IgD-negative memory B cell (primary cell): ENCODE results near the gene NFATC2IP. TPM values are rescaled to one million over a fixed set of nuclear protein-coding genes. Genes with fewer than 3 reads are reported as not detected.
A peak's percentile ranks its signal among the peaks of the same experiment; 100 is the strongest.
"Not testable (repeated sequence)": the region's sequence is repeated elsewhere in the genome, so short reads cannot be mapped to it uniquely, and the experiment has no call there.

Source experiments
- H3K27ac Mint-ChIP-seq, 3 donors: one replicate each; pipeline ENCODE4 v1.8.0; 2020 to 2022; ENCODE audit warnings: mild to moderate bottlenecking in 3 of 3, mixed read lengths in 3 of 3, moderate library complexity in 1 of 3
- H3K27me3 Mint-ChIP-seq: one replicate; pipeline ENCODE4 v1.8.0; 2021; ENCODE audit warnings: mixed read lengths
- H3K36me3 Mint-ChIP-seq: one replicate; pipeline ENCODE4 v1.8.0; 2020; ENCODE audit warnings: mild to moderate bottlenecking, mixed read lengths
- H3K4me1 Mint-ChIP-seq, 3 donors: one replicate each; pipeline ENCODE4 v1.8.0; 2020 to 2022; ENCODE audit warnings: mixed read lengths in 3 of 3, mild to moderate bottlenecking in 1 of 3
- H3K4me3 Mint-ChIP-seq, 4 donors: one replicate each; pipeline ENCODE4 v1.8.0; 2020 to 2022; ENCODE audit warnings: mild to moderate bottlenecking in 4 of 4, mixed read lengths in 4 of 4, moderate library complexity in 3 of 4
- H3K9me3 Mint-ChIP-seq, 3 donors: one replicate each; pipeline ENCODE4 v1.8.0; 2020 to 2021; ENCODE audit warnings: mixed read lengths in 3 of 3, mild to moderate bottlenecking in 1 of 3
- polyA plus RNA-seq: library from polyadenylated mRNA; unstranded; fragments of 300-500 nt; fragmentation: Illumina TruSeq; gene quantifications from one replicate; pipeline ENCODE4 v1.2.3, GENCODE V29; 2021

NFATC2IP gene
- polyA plus RNA-seq, 1 donor from 2014 or later = 29.6 TPM

DNA sequence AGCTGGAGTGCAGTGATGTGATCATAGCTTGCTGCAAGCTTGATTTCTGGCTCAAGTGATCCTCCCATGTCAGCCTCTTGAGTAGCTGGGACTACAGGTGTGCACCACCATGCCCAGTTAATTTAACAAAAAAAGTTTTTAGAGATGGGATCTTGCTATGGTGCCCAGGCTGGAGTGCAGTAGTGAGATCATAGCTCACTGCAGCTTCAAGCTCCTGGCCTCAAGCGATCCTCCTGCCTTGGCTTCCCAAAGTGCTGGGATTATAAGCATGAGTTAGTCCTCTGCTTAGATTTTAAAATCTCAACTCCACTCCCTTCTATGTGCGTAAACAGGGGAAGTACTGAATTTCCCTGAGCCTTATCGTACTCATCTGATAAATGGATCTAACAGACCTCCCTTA lies 32.0 kb upstream of the NFATC2IP start:
- H3K4me1 Mint-ChIP-seq = peaks cover 15 to 25% (median 20%) of the 10 kb centered on the region in 3 donors
- H3K36me3 Mint-ChIP-seq = peaks cover 3% of the 10 kb centered on the region
- no peak overlapping the region for H3K4me3 Mint-ChIP-seq
- no peaks in the 10 kb centered on the region for H3K27me3 Mint-ChIP-seq
- H3K9me3 Mint-ChIP-seq = no peaks in the 10 kb centered on the region
- H3K27ac Mint-ChIP-seq = no peak overlapping the region

DNA sequence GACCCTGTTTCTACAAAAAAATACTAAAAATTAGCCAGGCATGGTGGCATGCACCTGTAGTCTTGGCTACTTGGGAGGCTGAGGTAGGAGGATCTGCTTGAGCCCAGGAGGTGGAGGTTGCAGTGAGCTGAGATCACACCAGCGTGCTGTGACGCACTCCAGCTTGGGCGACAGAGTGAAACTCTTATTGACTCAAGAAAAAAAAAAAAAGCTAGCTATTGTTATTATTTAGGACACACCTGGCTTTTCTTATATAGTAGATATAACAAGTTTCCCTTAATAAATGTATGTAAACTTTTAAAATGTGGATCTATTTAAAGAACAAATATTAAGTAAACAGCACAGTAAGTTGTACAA lies 27.5 kb upstream of the NFATC2IP start:
- Mint-ChIP-seq H3K9me3 (no peaks in the 10 kb centered on the region), H3K4me1 (peaks cover 25 to 29% (median 25%) of the 10 kb centered on the region in 3 donors), H3K36me3 (no peaks in the 10 kb centered on the region), H3K4me3 (peak overlapping the region; percentile 91 to 98 (median 96)), H3K27me3 (no peaks in the 10 kb centered on the region), H3K27ac (peak overlapping the region; percentile 88 to 96 (median 95))

DNA sequence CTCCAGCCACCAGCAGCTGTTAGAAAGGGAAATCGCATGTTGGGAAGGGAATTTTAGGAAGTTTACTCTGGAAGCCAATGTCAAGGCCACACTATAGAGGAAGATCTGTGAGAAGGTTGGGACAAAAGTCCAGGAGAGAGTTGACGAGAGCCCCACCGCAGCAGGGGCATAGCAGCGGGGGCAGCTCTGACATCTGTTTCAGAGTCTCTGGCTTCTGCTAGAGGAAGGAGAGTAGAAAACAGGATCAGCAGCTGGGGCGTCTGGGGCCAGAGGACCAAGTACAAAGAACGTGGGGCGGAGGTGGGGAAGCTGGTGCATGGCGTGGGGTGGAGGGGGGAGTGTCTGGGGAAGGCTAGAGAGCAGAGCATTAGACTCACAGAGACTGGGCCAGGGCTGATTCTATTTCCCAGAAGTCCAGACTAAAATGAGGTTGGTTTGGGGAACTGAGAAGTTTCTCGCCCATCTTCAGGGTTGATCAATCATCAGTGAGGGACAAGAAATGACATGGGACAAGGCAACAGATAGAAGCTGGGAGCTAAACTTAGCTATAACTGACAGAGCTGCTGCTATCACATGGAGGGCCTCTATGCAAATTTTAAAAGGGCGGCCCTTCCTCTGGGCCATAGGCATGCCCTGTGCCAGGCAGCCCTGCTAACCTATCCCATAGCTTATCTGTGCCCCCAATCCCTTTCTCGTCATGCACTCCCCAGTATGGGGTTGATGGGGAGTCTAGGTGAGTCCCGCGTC lies 26.9 kb upstream of the NFATC2IP start:
- peak overlapping the region; percentile 88 to 96 (median 95) for H3K27ac Mint-ChIP-seq

DNA sequence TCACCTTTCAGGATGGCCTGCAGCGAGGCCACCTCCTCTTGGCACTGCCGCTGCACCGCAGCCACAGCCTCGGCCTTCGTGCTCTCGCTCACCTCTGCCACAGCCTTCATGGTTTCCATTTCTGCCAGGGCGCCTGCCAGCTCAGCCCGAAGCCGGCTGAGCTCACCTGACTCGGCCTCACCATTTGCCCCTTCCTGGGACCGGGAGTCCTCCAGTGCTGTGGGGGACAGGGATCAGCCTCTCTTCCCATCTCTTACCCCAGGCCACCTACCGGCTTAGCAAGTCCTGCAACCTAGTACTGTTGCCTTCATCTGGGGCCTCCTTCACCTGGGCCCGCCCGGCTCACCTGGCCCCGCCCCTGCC lies 26.4 kb upstream of the NFATC2IP start:
- H3K9me3 Mint-ChIP-seq = no peaks in the 10 kb centered on the region
- peaks cover 25 to 30% (median 29%) of the 10 kb centered on the region in 3 donors for H3K4me1 Mint-ChIP-seq
- H3K4me3 Mint-ChIP-seq = peak overlapping the region; percentile 91 to 98 (median 96)

More for the DNA sequence above, 26.9 kb upstream of the NFATC2IP start:
- Mint-ChIP-seq H3K27me3 (no peaks in the 10 kb centered on the region), H3K4me3 (peak overlapping the region; percentile 91 to 98 (median 96)), H3K9me3 (no peaks in the 10 kb centered on the region), H3K36me3 (no peaks in the 10 kb centered on the region), H3K4me1 (peaks cover 25 to 30% (median 26%) of the 10 kb centered on the region in 3 donors)

DNA sequence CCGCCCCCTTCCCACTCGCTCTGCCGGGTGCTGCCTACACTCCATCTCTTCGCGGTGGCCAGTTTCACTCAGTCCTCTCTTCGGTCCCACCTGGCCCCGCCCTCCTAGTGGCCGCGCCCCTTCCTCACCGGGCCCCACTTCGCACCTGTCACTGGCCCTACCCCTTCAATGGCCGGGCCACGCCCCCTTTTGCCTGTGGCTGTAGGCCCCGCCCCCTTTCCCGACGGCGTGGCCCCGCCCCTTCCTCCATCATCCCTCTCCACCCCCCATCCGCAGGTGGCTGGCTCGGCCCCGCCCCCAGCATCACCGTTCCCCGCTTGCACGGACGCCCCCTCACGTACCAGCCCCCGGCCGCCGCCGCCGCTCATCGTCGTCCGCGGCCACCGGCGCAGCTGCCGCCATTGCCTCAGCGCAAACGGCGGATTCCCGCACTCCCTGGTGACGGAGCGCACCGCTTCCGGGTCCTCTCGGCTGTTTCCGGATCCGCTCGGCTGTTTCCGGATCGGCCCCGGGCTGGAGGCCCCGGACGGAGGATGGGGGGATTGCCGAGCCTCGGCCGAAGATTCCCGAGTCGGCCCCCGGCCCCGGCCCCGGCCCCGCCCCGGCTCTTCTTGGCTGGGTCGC lies 25.9 kb upstream of the NFATC2IP start, which contains the start of gene RABEP2:
TSS of gene RABEP2 (minus strand) at position 477 of the 624 bp plus-strand sequence. CDS start at position 402, 75 bp downstream.
- no peaks in the 10 kb centered on the region for H3K27me3 Mint-ChIP-seq
- peaks cover 25 to 31% (median 29%) of the 10 kb centered on the region in 3 donors for H3K4me1 Mint-ChIP-seq
- peak within 1 kb of the TSS; percentile 88 to 98 (median 95) for H3K27ac Mint-ChIP-seq
- H3K9me3 Mint-ChIP-seq = no peaks in the 10 kb centered on the region
- peak within 1 kb of the TSS; percentile 91 to 98 (median 96) for H3K4me3 Mint-ChIP-seq
- H3K36me3 Mint-ChIP-seq = no peaks in the 10 kb centered on the region

More for the DNA sequence above, 26.4 kb upstream of the NFATC2IP start:
- Mint-ChIP-seq H3K27me3 (no peaks in the 10 kb centered on the region), H3K27ac (peak overlapping the region; percentile 88 to 96 (median 95)), H3K36me3 (no peaks in the 10 kb centered on the region)

DNA sequence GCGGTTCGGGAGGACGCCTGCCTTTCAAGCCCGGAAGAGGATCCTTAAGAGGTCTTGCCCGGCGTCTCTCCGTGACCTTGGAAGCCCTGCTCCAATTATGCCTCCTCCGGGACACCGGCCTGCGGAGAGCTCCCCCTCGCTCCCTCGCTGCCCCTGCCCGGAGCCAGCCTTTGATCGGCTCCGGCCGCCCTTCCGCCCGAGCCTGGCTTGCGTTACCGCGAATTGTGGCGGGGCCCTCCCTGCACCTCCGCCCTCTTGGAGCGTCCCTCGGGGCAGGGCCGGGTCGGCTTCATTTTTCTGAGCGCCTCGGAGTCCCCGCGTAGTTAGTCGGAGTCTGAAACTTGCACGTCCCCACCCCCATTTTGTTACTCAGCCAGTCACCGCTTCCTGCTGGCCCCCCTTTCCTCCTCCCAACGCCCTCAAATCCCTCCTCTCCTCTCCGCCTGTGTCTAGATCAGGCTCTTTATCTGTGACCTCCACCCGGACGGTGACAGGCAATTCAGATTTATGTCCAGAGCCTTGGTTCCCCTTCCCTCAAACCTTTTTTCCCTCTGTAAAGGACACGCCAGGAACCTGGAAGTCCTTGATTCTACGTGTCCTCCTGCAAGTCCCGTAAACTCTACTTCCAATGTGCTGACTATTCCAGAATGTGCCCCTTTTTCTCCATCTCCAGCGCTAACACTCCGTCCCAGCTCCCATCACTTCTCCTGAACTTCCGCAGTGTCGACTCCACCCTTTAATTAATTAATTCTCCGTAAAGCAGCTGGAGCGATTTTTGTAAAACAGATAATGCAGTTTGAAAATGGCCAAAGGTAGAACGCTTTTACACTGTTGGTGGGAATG lies 25.1 kb upstream of the NFATC2IP start:
- peaks cover 29 to 35% (median 32%) of the 10 kb centered on the region in 3 donors for H3K4me1 Mint-ChIP-seq
- peak overlapping the region; percentile 88 to 98 (median 95) for H3K27ac Mint-ChIP-seq
- peak overlapping the region; percentile 91 to 98 (median 96) for H3K4me3 Mint-ChIP-seq
- no peaks in the 10 kb centered on the region for H3K27me3 Mint-ChIP-seq
- no peaks in the 10 kb centered on the region for H3K9me3 Mint-ChIP-seq
- no peaks in the 10 kb centered on the region for H3K36me3 Mint-ChIP-seq

DNA sequence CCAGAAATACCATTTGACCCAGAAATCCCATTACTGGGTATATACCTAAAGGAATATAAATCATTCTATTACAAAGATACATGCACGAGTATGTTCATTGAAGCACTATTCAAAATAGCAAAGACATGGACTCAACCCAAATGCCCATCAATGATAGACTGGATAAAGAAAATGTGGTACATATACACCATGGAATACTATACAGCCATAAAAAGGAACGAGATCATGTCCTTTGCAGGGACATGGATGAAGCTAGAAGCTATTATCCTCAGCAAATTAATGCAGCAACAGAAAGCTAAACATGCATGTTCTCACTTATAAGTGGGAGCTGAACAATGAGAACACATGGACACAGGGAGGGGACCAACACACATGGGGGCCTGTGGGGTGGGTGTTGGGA lies 24.5 kb upstream of the NFATC2IP start:
- peaks cover 33 to 38% (median 35%) of the 10 kb centered on the region in 3 donors for H3K4me1 Mint-ChIP-seq
- H3K36me3 Mint-ChIP-seq, H3K27me3 Mint-ChIP-seq, H3K9me3 Mint-ChIP-seq: not testable (repeated sequence)
- peak overlapping the region; percentile 91 to 98 (median 96) for H3K4me3 Mint-ChIP-seq
- H3K27ac Mint-ChIP-seq = peak overlapping the region; percentile 13 to 98 (median 95)

DNA sequence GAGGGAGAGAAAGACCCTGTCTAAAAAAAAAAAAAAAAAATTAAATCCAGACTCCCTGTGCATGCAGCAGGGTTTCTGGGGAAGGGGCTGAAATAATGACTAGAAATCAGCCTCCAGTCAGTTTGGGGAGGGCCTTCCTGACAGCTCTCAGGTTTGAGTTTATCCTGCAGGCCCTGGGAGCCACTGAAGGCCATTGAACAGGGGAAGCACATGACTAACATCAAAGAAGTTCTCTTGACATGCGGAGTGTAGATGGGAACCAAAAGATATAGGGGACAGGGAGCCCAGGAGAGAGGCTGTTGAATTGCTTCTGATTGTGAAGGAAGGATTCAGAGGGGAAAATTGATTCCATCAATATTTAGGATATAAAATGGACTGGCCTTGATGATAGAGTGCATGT lies 22.9 kb upstream of the NFATC2IP start:
- Mint-ChIP-seq H3K27ac (peak overlapping the region in 2 of 3 donors; percentile 92 to 95), H3K4me3 (peak overlapping the region in 3 of 4 donors; percentile 21 to 72 (median 58)), H3K4me1 (peaks cover 32 to 42% (median 34%) of the 10 kb centered on the region in 3 donors)

DNA sequence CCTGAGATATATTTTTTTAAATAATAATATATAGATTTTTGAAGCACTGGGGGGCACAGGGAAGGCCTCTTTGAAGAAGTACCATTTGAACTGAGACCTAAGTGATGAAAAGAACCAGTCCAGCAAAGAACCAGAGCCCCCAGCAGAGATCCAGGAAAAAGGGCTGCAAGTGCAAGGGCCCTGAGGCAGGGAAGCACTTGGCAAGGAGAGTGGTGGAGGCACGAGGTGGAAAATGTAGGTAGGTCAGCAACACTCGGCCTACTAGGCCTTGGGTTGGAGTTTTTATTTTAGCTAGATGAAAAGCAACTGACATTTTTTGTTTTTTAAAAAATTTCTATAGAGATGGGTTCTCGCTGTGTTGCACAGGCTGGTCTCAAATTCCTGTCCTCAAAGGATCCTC lies 20.5 kb upstream of the NFATC2IP start:
- H3K36me3 Mint-ChIP-seq = peaks cover 5% of the 10 kb centered on the region
- no peaks in the 10 kb centered on the region for H3K9me3 Mint-ChIP-seq
- no peaks in the 10 kb centered on the region for H3K27me3 Mint-ChIP-seq
- H3K4me3 Mint-ChIP-seq = peak overlapping the region in 3 of 4 donors; percentile 93 to 99 (median 94)
- H3K27ac Mint-ChIP-seq = peak overlapping the region; percentile 45 to 97 (median 96)
- peaks cover 36 to 43% (median 37%) of the 10 kb centered on the region in 3 donors for H3K4me1 Mint-ChIP-seq

More for the DNA sequence above, 22.9 kb upstream of the NFATC2IP start:
- Mint-ChIP-seq H3K9me3 (no peaks in the 10 kb centered on the region), H3K36me3 (no peaks in the 10 kb centered on the region), H3K27me3 (no peaks in the 10 kb centered on the region)

DNA sequence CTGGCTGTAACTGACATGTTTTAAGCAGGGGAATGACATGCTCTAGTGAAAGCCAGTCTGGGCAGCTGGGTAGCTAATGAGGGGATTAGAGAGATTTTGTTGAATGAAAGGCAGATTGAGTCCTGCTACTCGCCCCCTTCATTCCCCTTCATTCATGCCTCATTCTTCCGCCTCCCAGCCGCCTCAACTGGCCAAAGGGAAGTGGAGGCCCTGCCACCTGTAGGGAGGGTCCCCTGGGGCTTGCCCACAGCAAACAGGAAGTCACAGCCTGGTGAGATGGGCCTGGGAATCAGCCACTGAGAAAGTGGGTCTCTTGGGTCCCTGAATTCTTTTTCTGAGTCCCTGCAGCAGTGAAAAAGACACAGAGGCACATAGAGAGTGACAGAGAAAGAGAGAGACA lies 20.1 kb upstream of the NFATC2IP start:
- H3K4me3 Mint-ChIP-seq = peak overlapping the region; percentile 93 to 99 (median 94)
- H3K4me1 Mint-ChIP-seq = peaks cover 40 to 43% (median 41%) of the 10 kb centered on the region in 3 donors
- peak overlapping the region; percentile 45 to 97 (median 96) for H3K27ac Mint-ChIP-seq
- H3K36me3 Mint-ChIP-seq = peaks cover 10% of the 10 kb centered on the region
- no peaks in the 10 kb centered on the region for H3K27me3 Mint-ChIP-seq
- no peaks in the 10 kb centered on the region for H3K9me3 Mint-ChIP-seq

DNA sequence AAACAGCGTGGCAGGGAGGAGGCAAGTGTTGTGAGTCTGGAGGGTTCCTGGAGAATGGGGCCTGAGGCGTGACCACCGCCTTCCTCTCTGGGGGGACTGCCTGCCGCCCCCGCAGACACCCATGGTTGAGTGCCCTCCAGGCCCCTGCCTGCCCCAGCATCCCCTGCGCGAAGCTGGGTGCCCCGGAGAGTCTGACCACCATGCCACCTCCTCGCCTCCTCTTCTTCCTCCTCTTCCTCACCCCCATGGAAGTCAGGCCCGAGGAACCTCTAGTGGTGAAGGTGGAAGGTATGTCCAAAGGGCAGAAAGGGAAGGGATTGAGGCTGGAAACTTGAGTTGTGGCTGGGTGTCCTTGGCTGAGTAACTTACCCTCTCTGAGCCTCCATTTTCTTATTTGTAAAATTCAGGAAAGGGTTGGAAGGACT lies 18.9 kb upstream of the NFATC2IP start, which contains the start of gene CD19:
TSS of gene CD19 (plus strand) at position 171 of the 425 bp plus-strand sequence. CDS start at position 201, 30 bp downstream.
- Mint-ChIP-seq H3K36me3 (peaks cover 17% of the 10 kb centered on the region), H3K27ac (peak within 1 kb of the TSS; percentile 91 to 97 (median 96)), H3K9me3 (no peaks in the 10 kb centered on the region), H3K4me1 (peaks cover 39 to 45% (median 41%) of the 10 kb centered on the region in 3 donors), H3K27me3 (no peaks in the 10 kb centered on the region), H3K4me3 (peak within 1 kb of the TSS; percentile 93 to 99 (median 94))

DNA sequence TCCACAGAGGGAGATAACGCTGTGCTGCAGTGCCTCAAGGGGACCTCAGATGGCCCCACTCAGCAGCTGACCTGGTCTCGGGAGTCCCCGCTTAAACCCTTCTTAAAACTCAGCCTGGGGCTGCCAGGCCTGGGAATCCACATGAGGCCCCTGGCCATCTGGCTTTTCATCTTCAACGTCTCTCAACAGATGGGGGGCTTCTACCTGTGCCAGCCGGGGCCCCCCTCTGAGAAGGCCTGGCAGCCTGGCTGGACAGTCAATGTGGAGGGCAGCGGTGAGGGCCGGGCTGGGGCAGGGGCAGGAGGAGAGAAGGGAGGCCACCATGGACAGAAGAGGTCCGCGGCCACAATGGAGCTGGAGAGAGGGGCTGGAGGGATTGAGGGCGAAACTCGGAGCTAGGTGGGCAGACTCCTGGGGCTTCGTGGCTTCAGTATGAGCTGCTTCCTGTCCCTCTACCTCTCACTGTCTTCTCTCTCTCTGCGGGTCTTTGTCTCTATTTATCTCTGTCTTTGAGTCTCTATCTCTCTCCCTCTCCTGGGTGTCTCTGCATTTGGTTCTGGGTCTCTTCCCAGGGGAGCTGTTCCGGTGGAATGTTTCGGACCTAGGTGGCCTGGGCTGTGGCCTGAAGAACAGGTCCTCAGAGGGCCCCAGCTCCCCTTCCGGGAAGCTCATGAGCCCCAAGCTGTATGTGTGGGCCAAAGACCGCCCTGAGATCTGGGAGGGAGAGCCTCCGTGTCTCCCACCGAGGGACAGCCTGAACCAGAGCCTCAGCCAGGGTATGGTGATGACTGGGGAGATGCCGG lies 18.2 kb upstream of the NFATC2IP start:
- peaks cover 18% of the 10 kb centered on the region for H3K36me3 Mint-ChIP-seq
- peak overlapping the region; percentile 93 to 99 (median 94) for H3K4me3 Mint-ChIP-seq
- peak overlapping the region; percentile 91 to 97 (median 96) for H3K27ac Mint-ChIP-seq
- no peaks in the 10 kb centered on the region for H3K9me3 Mint-ChIP-seq
- peaks cover 39 to 46% (median 41%) of the 10 kb centered on the region in 3 donors for H3K4me1 Mint-ChIP-seq
- no peaks in the 10 kb centered on the region for H3K27me3 Mint-ChIP-seq

DNA sequence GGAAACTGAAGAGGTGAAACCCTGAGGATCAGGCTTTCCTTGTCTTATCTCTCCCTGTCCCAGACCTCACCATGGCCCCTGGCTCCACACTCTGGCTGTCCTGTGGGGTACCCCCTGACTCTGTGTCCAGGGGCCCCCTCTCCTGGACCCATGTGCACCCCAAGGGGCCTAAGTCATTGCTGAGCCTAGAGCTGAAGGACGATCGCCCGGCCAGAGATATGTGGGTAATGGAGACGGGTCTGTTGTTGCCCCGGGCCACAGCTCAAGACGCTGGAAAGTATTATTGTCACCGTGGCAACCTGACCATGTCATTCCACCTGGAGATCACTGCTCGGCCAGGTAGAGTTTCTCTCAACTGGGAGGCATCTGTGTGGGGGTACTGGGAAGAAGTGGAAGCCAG lies 17.6 kb upstream of the NFATC2IP start:
- H3K9me3 Mint-ChIP-seq = no peaks in the 10 kb centered on the region
- H3K27ac Mint-ChIP-seq = peak overlapping the region; percentile 91 to 97 (median 96)
- H3K4me1 Mint-ChIP-seq = peaks cover 36 to 42% (median 41%) of the 10 kb centered on the region in 3 donors
- peaks cover 18% of the 10 kb centered on the region for H3K36me3 Mint-ChIP-seq
- no peaks in the 10 kb centered on the region for H3K27me3 Mint-ChIP-seq
- H3K4me3 Mint-ChIP-seq = peak overlapping the region; percentile 93 to 99 (median 94)

DNA sequence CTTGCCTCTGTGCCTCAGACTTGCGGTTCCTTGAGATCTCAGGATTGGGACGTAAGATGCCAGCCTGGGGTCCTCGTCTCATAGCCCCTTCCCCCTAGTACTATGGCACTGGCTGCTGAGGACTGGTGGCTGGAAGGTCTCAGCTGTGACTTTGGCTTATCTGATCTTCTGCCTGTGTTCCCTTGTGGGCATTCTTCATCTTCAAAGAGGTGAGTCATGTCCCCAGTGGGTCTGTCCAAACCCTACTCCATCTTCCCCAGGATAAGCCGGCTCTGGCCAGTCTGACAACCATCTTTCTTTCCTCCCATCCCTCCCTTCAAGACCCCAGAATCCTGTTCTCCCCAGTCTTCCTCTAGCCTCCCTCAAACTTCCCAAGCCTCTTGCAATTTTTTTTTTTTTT lies 15.4 kb upstream of the NFATC2IP start:
- Mint-ChIP-seq H3K27me3 (no peaks in the 10 kb centered on the region), H3K9me3 (no peaks in the 10 kb centered on the region), H3K4me3 (peak overlapping the region in 3 of 4 donors; percentile 23 to 91 (median 61)), H3K4me1 (peaks cover 34 to 37% (median 36%) of the 10 kb centered on the region in 3 donors), H3K36me3 (peaks cover 18% of the 10 kb centered on the region), H3K27ac (peak overlapping the region; percentile 15 to 81 (median 55))
